GM12872 (cell line): ENCODE measurements around the gene MINDY4.
A peak's percentile ranks its signal among the peaks of the same experiment; 100 is the strongest.

ENCODE experiments used
- CTCF ChIP-seq: IDR thresholded peaks from 3 replicates; pipeline ENCODE4 v1.5.1; 2011; ENCODE audit warnings: low read depth, mild to moderate bottlenecking, low read length, moderate library complexity; ENCODE audit not compliant: insufficient read depth

Gene MINDY4

GRCh38 chr7:30904561-30904960, 133.3 kb downstream of the MINDY4 start:
- TF ChIP-seq CTCF = no peak

- no peak for TF ChIP-seq CTCF
Measured at GRCh38 chr7:30905078-30906012, 134.1 kb downstream of the MINDY4 start.

- no peak for TF ChIP-seq CTCF
Measured at GRCh38 chr7:30906014-30906413, 134.8 kb downstream of the MINDY4 start.

- TF ChIP-seq CTCF = no peak
Measured at GRCh38 chr7:30906515-30907240, 135.5 kb downstream of the MINDY4 start.

DNA sequence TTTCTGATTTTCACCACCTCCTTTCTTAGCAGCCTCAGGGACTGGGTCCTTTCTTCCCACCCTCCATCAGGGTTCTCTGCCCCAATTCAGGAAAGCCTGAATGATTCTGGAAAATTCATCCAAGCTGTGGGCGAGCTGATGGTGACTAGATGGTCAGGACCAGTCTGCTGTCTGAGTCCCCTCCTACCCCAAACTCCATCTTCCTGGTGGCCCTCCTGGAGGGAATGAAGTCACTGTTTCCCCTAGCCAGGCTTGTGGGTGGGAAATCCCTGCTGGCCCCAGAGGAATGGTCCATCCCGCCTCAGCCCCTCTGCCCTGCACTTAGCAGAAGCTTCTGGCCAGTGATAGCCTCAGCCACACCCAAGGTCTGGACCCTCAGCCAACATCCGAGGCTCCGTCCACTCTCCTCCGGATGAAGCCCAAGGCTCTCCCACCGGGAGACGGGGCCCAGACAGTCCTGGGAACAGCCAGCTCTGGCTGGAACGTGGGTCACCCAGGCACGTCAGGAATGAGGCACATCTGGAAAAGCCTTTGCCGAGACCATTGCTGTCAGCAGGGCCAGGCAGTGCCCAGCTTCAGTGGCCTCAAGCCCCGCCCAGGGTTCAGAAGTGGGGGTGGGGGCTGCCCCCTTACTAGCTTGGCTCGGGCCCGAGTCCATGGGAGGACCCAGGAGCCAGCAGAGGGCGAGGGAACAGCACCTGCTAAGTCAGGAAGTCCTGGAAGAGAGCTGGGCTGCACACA, 136.5 kb downstream of the MINDY4 start:
- no peak for TF ChIP-seq CTCF

DNA sequence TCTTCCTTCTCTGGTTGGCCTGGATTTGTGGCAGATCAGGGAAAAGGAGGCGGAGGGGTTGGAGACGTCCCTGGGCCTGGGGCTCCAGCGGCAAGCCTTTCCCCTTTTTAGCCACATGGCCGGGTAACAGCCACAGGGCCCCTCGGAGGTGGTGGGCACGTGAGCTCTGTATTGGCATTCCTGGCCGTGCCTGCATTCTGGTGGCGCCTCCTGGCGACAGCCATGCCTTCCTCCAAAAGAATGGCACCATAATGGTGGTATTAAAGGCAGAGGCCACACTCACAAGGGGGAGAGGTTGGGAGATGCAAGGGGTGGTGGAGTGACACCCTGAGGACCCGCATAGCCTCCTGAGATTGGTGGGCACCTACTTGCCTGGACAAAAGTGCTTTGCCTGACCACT, 137.5 kb downstream of the MINDY4 start:
- TF ChIP-seq CTCF = peak; percentile 28; the same call in 1 of the 3 replicates

DNA sequence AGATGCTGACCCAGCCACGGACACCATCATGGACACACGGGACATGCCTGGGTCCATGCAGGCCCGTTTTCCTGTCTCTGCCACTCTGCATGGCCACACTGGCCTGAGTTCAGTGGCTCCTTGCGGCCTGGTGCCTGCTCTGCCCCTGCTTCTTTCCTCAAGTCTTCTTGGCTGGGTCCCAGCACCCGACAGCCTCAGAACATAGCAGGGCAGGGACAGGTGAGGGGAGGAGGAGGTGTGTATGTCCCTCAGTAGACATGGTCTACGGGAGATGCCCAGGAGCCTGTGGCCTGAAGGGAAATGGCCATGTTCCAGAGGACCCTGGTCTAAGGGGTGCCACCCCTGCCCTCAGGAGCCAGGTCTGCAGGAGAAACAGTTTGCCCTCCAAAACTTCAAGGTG, 138.2 kb downstream of the MINDY4 start:
- no peak for TF ChIP-seq CTCF
